Hematopoietic multipotent progenitor cell treated with erythropoietin and hydrocortisone succinate and interleukin-3 and kit ligand, for 15 days (in vitro differentiated cells): ENCODE data around the gene PPP1R14C.

Experiments used
- DNase-seq: peaks from one replicate; pipeline ENCODE4 v3.0.0-alpha.2; 2015; ENCODE audit warnings: low spot score

Gene PPP1R14C

GRCh38 chr6:150271501-150272263 is 128.8 kb downstream of the PPP1R14C start:
- no peak for DNase-seq

- no peak for DNase-seq
Observed at GRCh38 chr6:150272264-150272975, 129.6 kb downstream of the PPP1R14C start.

GRCh38 chr6:150272976-150273315 is 130.1 kb downstream of the PPP1R14C start:
- DNase-seq, result no peak

- DNase-seq, result no peak
Observed at GRCh38 chr6:150273457-150274309, 130.8 kb downstream of the PPP1R14C start.

GRCh38 chr6:150275489-150275888 is 132.6 kb downstream of the PPP1R14C start:
- no peak for DNase-seq

GRCh38 chr6:150276168-150276936 is 133.5 kb downstream of the PPP1R14C start:
- no peak for DNase-seq

- DNase-seq, result no peak
Observed at GRCh38 chr6:150276937-150277742, 134.3 kb downstream of the PPP1R14C start.

- DNase-seq, result no peak
Observed at GRCh38 chr6:150279533-150279932, 136.7 kb downstream of the PPP1R14C start.

GRCh38 chr6:150280703-150281102 is 137.9 kb downstream of the PPP1R14C start:
- DNase-seq, result no peak

- DNase-seq, result no peak
Observed at GRCh38 chr6:150281767-150282166, 138.9 kb downstream of the PPP1R14C start.

- no peak for DNase-seq
Observed at GRCh38 chr6:150282806-150283205, 140.0 kb downstream of the PPP1R14C start.

GRCh38 chr6:150286460-150286859 is 143.6 kb downstream of the PPP1R14C start:
- no peak for DNase-seq

GRCh38 chr6:150286912-150287311 is 144.1 kb downstream of the PPP1R14C start:
- DNase-seq, result no peak

GRCh38 chr6:150288456-150288855 is 145.6 kb downstream of the PPP1R14C start:
- DNase-seq, result no peak

GRCh38 chr6:150289454-150290071 is 146.7 kb downstream of the PPP1R14C start:
- no peak for DNase-seq

- no peak for DNase-seq
Observed at GRCh38 chr6:150290429-150290828, 147.6 kb downstream of the PPP1R14C start.

- no peak for DNase-seq
Observed at GRCh38 chr6:150291968-150292710, 149.3 kb downstream of the PPP1R14C start.

GRCh38 chr6:150293019-150293418 is 150.2 kb downstream of the PPP1R14C start:
- DNase-seq, result no peak

GRCh38 chr6:150293423-150294173 is 150.8 kb downstream of the PPP1R14C start:
- no peak for DNase-seq
